Endothelial cell of umbilical vein (primary cell): Measurements from ENCODE around the gene PAN3. TPM values are rescaled to one million over a fixed set of nuclear protein-coding genes. Genes with fewer than 3 reads are reported as not detected.

Experiments
- BruUV-seq: library from RNA; stranded (reverse); fragments of 400-500 nt; replicated peaks from 2 replicates; lab custom pipeline; 2021; lab: Mats Ljungman, UMichigan
- CTCF ChIA-PET: fragments of 300-600, 350-600 bp; sonication (Branson Sonifier 250); formaldehyde crosslinking; loops from one replicate; lab custom pipeline; 2021; ENCODE audit warnings: antibody characterized with exemption, inconsistent platforms; lab: Charles Lee
- POLR2A ChIA-PET: fragments of 300-600, 350-600 bp; sonication (Branson Sonifier 250); formaldehyde crosslinking; loops from one replicate; lab custom pipeline; 2021; ENCODE audit warnings: antibody characterized with exemption, inconsistent platforms; lab: Charles Lee
- DNase-seq: peaks from one replicate; pipeline ENCODE4 v3.0.0-alpha.2; 2011; ENCODE audit warnings: low read depth, low spot score
- FAIRE-seq: peaks from 2 replicates; lab custom pipeline; 2011; peaks lifted over from hg19 to GRCh38; lab: Jason Lieb, UNC
- H2AFZ ChIP-seq: 2 replicates; pipeline ENCODE4 v1.6.0; 2012; ENCODE audit warnings: low read depth, low read length, control low read depth, inconsistent platforms
- H3K27ac ChIP-seq: 2 replicates; pipeline ENCODE4 v1.5.1; 2011; ENCODE audit warnings: low read depth, mild to moderate bottlenecking, control low read depth, low read length, moderate library complexity; ENCODE audit not compliant: insufficient read depth
- H3K27me3 ChIP-seq, 2 experiments: 2 replicates each; pipeline versions ENCODE4 v1.6.0 to v1.6.1; 2011; ENCODE audit warnings: low read length in 2 of 2, mixed read lengths in 1 of 2; ENCODE audit not compliant: control insufficient read depth in 2 of 2, insufficient read depth in 2 of 2
- H3K36me3 ChIP-seq, 2 experiments: 2 replicates in 1 of 2; 3 replicates in 1 of 2; pipeline ENCODE4 v1.5.1; 2011; ENCODE audit warnings: low read length in 2 of 2, mild to moderate bottlenecking in 1 of 2, moderate library complexity in 1 of 2; ENCODE audit not compliant: control insufficient read depth in 2 of 2, insufficient read depth in 2 of 2; ENCODE audit errors: extremely low read depth in 1 of 2
- H3K4me1 ChIP-seq: 3 replicates; pipeline ENCODE4 v1.5.1; 2011; ENCODE audit warnings: mild to moderate bottlenecking, low read length; ENCODE audit not compliant: control insufficient read depth, insufficient read depth; ENCODE audit errors: extremely low read depth
- H3K4me2 ChIP-seq: 2 replicates; pipeline ENCODE4 v1.6.1; 2011; ENCODE audit warnings: low read length, control low read depth, mixed read lengths; ENCODE audit not compliant: insufficient read depth
- H3K4me3 ChIP-seq, 3 experiments: fragments of 200-600 bp in 1 of 3; sonication (generic), shearing (Covaris generic) in 1 of 3; replicated peaks in 1 of 3; 2 replicates each; pipeline ENCODE4 v1.5.1; 2011 to 2016; ENCODE audit warnings: control low read depth in 3 of 3, low read length in 3 of 3, mild to moderate bottlenecking in 2 of 3, inconsistent platforms in 1 of 3, low read depth in 1 of 3, moderate library complexity in 1 of 3; ENCODE audit not compliant: insufficient read depth in 1 of 3
- H3K79me2 ChIP-seq: 2 replicates; pipeline ENCODE4 v1.6.0; 2012; ENCODE audit warnings: low read length, inconsistent platforms; ENCODE audit not compliant: control insufficient read depth, insufficient read depth
- H3K9ac ChIP-seq: replicated peaks from 2 replicates; pipeline ENCODE3; 2011; ENCODE audit warnings: low read length, control low read depth; ENCODE audit not compliant: insufficient read depth; ENCODE audit errors: extremely low read depth
- H3K9me1 ChIP-seq: replicated peaks from 3 replicates; pipeline ENCODE4 v1.6.0; 2011; ENCODE audit warnings: mild to moderate bottlenecking, low read length; ENCODE audit not compliant: control insufficient read depth, insufficient read depth; ENCODE audit errors: extremely low read depth
- H3K9me3 ChIP-seq: replicated peaks from 2 replicates; pipeline ENCODE4 v1.5.1; 2012; ENCODE audit warnings: low read length, inconsistent platforms; ENCODE audit not compliant: control insufficient read depth, insufficient read depth
- H4K20me1 ChIP-seq: replicated peaks from 2 replicates; pipeline ENCODE3; 2011; ENCODE audit warnings: mild to moderate bottlenecking, low read length; ENCODE audit not compliant: control insufficient read depth, insufficient read depth; ENCODE audit errors: extremely low read depth
- CTCF ChIP-seq, 2 donors: IDR thresholded peaks; 1 replicate in 1 of 2; 2 replicates in 1 of 2; pipeline ENCODE4 v1.5.1; 2011; ENCODE audit warnings: low read length in 2 of 2, mild to moderate bottlenecking in 2 of 2, moderate library complexity in 2 of 2, control low read depth in 1 of 2, inconsistent platforms in 1 of 2, low read depth in 1 of 2; ENCODE audit not compliant: insufficient read depth in 1 of 2; ENCODE audit errors: extremely low read depth in 1 of 2
- EZH2 ChIP-seq: IDR thresholded peaks from 2 replicates; pipeline ENCODE4 v1.6.1; 2012; ENCODE audit warnings: borderline replicate concordance, low read depth, mild to moderate bottlenecking, moderate library complexity, low read length, inconsistent platforms; ENCODE audit not compliant: severe bottlenecking
- FOS ChIP-seq: IDR thresholded peaks from 2 replicates; pipeline ENCODE4 v1.6.1; 2011; ENCODE audit warnings: mild to moderate bottlenecking, low read length, moderate library complexity, borderline replicate concordance; ENCODE audit not compliant: insufficient read depth
- GATA2 ChIP-seq: IDR thresholded peaks from 2 replicates; pipeline ENCODE4 v1.7.0; 2011; ENCODE audit warnings: low read depth, mild to moderate bottlenecking, moderate library complexity, mixed read lengths, low read length; ENCODE audit not compliant: insufficient read length, insufficient read depth
- JUN ChIP-seq: IDR thresholded peaks from 2 replicates; pipeline ENCODE4 v1.6.1; 2011; ENCODE audit warnings: borderline replicate concordance, low read depth; ENCODE audit not compliant: insufficient read length, insufficient read depth
- MYC ChIP-seq: IDR thresholded peaks from one replicate; pipeline ENCODE4 v1.6.1; 2011; ENCODE audit warnings: mild to moderate bottlenecking, low read depth, low read length
- POLR2A ChIP-seq: IDR thresholded peaks from 2 replicates; pipeline ENCODE4 v1.6.1; 2012; ENCODE audit warnings: low read depth, mild to moderate bottlenecking, control low read depth, low read length
- POLR2AphosphoS5 ChIP-seq: IDR thresholded peaks from 2 replicates; pipeline ENCODE4 v1.6.1; 2012; ENCODE audit warnings: low read depth, mild to moderate bottlenecking, control low read depth, low read length, moderate library complexity; ENCODE audit not compliant: insufficient read depth
- dilution Hi-C: fragments of 300-500 bp; cut with MboI; formaldehyde crosslinking; loops from one replicate; pipeline ENCODE4 v1.15.0; 2019; ENCODE audit warnings: low sequenced_read_pairs; ENCODE audit not compliant: extremely low pct_ligation_motif_present
- intact Hi-C: fragments of 100-400 bp; cut with micrococcal nuclease; formaldehyde crosslinking; loops from one replicate; pipeline ENCODE4 v1.10.0; 2022
- polyA plus RNA-seq, 4 experiments: library from polyadenylated mRNA; depleted of rRNA in 3 of 4; stranded (reverse) in 3 of 4; unstranded in 1 of 4; fragments of >200 nt; gene quantifications; 2 replicates each; pipeline versions ENCODE4 v1.2.1 to v1.2.3, GENCODE V29; 2011 to 2012; ENCODE audit warnings: missing spikeins in 1 of 4
- total RNA-seq: library from RNA; stranded (reverse); gene quantifications from 2 replicates; pipeline ENCODE4 v1.2.3, GENCODE V29; 2021
- TF ChIP-seq, protein P1 (sequence below): IDR thresholded peaks from 2 replicates; pipeline ENCODE4 v1.6.1; 2011; ENCODE audit not compliant: insufficient read depth, insufficient read length

PAN3 gene
- total and polyA plus RNA-seq, 2 donors (not counting 3 experiments of a cell fraction or from before 2014, with no cell fraction given) = 8.5 to 31.9 TPM

DNA sequence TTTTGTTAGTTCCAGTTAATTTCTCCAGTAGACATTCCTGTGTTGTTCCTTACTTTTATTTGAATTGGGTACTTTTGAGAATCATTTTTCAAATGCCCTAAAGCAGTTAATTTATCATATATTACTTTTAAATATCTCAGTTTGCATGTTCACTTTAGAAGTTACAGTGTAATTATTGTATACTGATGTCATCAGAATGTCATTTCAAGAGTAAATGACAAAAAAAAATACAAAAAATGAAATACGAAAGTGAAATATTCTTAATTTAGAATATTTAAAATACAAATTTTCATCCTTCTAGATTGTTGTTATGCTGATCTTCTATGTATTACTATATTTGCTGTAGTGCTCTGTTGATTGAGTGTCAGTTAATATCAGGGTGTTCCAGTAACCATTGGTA lies 114.2 kb downstream of the PAN3 start:
- no peaks in the 10 kb centered on the region for H3K9me1 ChIP-seq
- H4K20me1 ChIP-seq = peaks cover 4% of the 10 kb centered on the region
- intact Hi-C loops (no loop called here), dilution Hi-C loops (no loop called here)
- FAIRE-seq (no peak), DNase-seq (no peak)
- H3K4me2 ChIP-seq = no peak overlapping the region
- no peak overlapping the region for H3K9ac ChIP-seq
- no peaks in the 10 kb centered on the region for H3K27me3 ChIP-seq
- BruUV-seq = no TSS peak
- ChIA-PET POLR2A (no interaction called here), CTCF (no interaction called here)
- no peaks in the 10 kb centered on the region for H3K79me2 ChIP-seq
- H3K9me3 ChIP-seq = no peaks in the 10 kb centered on the region
- no peak overlapping the region for H3K27ac ChIP-seq
- H3K36me3 ChIP-seq = no peaks in the 10 kb centered on the region
- TF ChIP-seq, protein P1, sequence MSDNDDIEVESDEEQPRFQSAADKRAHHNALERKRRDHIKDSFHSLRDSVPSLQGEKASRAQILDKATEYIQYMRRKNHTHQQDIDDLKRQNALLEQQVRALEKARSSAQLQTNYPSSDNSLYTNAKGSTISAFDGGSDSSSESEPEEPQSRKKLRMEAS = no peak
- TF ChIP-seq FOS (no peak), POLR2A (no peak), JUN (no peak), CTCF (IDR thresholded peaks at IDR 0.05; ENCODE audit: extremely low read depth in 1 of 2, insufficient read depth in 1 of 2, low read depth in 1 of 2, low read length in 2 of 2) (no peak), EZH2 (no peak), POLR2AphosphoS5 (no peak), GATA2 (no peak), MYC (no peak)
- H3K4me1 ChIP-seq = no peaks in the 10 kb centered on the region
- H3K4me3 ChIP-seq = no peak overlapping the region
- no peak overlapping the region for H2AFZ ChIP-seq
